Dermis lymphatic vessel endothelial cell (primary cell): ENCODE data around the gene CASP8AP2. TPM values are rescaled to one million over a fixed set of nuclear protein-coding genes. Genes with fewer than 3 reads are reported as not detected.

Source experiments
- total RNA-seq: library from RNA; depleted of rRNA; stranded (reverse); fragments of >200 nt; gene quantifications from 2 replicates; pipeline ENCODE4 v1.2.1, GENCODE V29; 2014

Gene CASP8AP2
- 11.4 and 13.2 TPM in 2 replicates for total RNA-seq

GRCh38 chr6:89829472-89830169, at the start of gene CASP8AP2:
CASP8AP2 (plus strand) TSS chr6:89829880.

DNA sequence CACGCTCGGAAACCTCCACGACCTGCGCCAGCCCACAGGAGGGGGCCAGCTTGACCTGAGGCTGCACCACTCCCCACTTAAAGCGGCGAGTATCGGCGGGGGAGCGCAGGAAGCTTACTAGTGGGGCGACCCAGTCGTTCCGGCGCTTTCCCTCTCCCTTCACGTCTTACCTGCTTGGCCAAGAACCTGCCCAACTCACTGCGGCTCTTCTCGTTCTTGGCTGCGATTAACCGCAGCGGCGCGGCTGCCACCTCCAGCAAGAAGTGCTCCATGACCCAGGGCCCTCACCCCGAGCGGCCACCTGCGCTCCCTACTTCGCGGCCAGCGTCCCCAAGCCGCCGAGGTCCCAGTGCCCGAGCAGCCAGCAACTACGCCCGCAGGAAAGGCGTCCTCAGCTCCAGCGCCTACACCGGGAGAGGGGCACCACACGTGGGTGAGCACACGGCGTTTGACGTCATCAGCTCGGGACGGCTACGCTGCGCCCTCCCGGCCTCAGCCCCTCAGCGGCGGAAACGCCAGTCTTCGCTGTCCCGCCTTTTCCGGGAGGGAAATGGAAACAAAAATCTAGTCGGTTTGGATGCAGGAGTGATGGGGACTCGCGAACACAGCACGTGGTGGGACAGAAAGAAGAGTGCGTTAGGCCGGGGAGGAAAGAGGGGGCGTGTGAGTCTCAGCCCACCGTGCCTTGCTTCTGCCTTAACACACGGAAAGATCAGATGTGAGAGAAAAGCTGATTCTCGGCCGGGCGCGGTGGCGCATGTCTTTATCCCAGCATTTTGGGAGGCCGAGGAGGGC, 10.1 kb upstream of the CASP8AP2 start, which contains the start of gene MDN1:
TSS of gene MDN1 (minus strand) at position 459 of the 795 bp plus-strand sequence. CDS start at position 272, 187 bp downstream.

GRCh38 chr6:89894169-89894568, 64.5 kb downstream of the CASP8AP2 start, which contains the start of gene GJA10:
GJA10 (plus strand) TSS chr6:89894469; CDS start chr6:89894469, 0 bp downstream.

Other genes starting within 250 kb of the CASP8AP2 start
- 15.9 and 17.7 TPM in 2 replicates for gene LYRM2, start 191.1 kb upstream of the CASP8AP2 start, total RNA-seq
- 14.6 and 26.0 TPM in 2 replicates for gene MDN1, start 10.1 kb upstream of the CASP8AP2 start, total RNA-seq
- gene GJA10, start 64.6 kb downstream of the CASP8AP2 start, total RNA-seq: not detected in 2 replicates